ENCODE measurements around the gene SSTR1.
A peak's percentile ranks its signal among the peaks of the same experiment; 100 is the strongest.

SSTR1 gene

GRCh38 chr14:38211255-38211735 is 3.6 kb downstream of the SSTR1 start:
- no peak for TF ChIP-seq CTCF (IDR thresholded peaks at IDR 0.05; ENCODE audit: low read depth, low read length)
- peak overlapping the region; percentile 21 for H3K4me3 ChIP-seq (ENCODE audit: low read depth, low read length)
- no peak for DNase-seq (ENCODE audit: low read depth, low spot score)
- in situ Hi-C loops (cut with HindIII; ENCODE audit: low sequenced_read_pairs), result no loop called here

GRCh38 chr14:38212111-38212510 is 4.4 kb downstream of the SSTR1 start:
- in situ Hi-C loops (cut with HindIII; ENCODE audit: low sequenced_read_pairs), result no loop called here
- H3K4me3 ChIP-seq (ENCODE audit: low read depth, low read length), result no peak overlapping the region
- no peak for TF ChIP-seq CTCF (IDR thresholded peaks at IDR 0.05; ENCODE audit: low read depth, low read length)
- no peak for DNase-seq (ENCODE audit: low read depth, low spot score)

- in situ Hi-C loops (cut with HindIII; ENCODE audit: low sequenced_read_pairs), result no loop called here
- peak; percentile 10 for DNase-seq (ENCODE audit: low read depth, low spot score)
- TF ChIP-seq CTCF (IDR thresholded peaks at IDR 0.05; ENCODE audit: low read depth, low read length), result no peak
- no peak overlapping the region for H3K4me3 ChIP-seq (ENCODE audit: low read depth, low read length)
Measured at GRCh38 chr14:38213001-38213400, 5.3 kb downstream of the SSTR1 start.

GRCh38 chr14:38217553-38217952 is 9.8 kb downstream of the SSTR1 start:
- DNase-seq (ENCODE audit: low read depth, low spot score), result no peak
- in situ Hi-C loops (cut with HindIII; ENCODE audit: low sequenced_read_pairs), result no loop called here
- no peak overlapping the region for H3K4me3 ChIP-seq (ENCODE audit: low read depth, low read length)
- TF ChIP-seq CTCF (IDR thresholded peaks at IDR 0.05; ENCODE audit: low read depth, low read length), result no peak

GRCh38 chr14:38221077-38221476 is 13.4 kb downstream of the SSTR1 start:
- no peak for TF ChIP-seq CTCF (IDR thresholded peaks at IDR 0.05; ENCODE audit: low read depth, low read length)
- in situ Hi-C loops (cut with HindIII; ENCODE audit: low sequenced_read_pairs), result no loop called here
- no peak for DNase-seq (ENCODE audit: low read depth, low spot score)
- no peak overlapping the region for H3K4me3 ChIP-seq (ENCODE audit: low read depth, low read length)

- no peak for DNase-seq (ENCODE audit: low read depth, low spot score)
- no peak for TF ChIP-seq CTCF (IDR thresholded peaks at IDR 0.05; ENCODE audit: low read depth, low read length)
- H3K4me3 ChIP-seq (ENCODE audit: low read depth, low read length), result no peak overlapping the region
- in situ Hi-C loops (cut with HindIII; ENCODE audit: low sequenced_read_pairs), result no loop called here
Measured at GRCh38 chr14:38224338-38224737, 16.6 kb downstream of the SSTR1 start.

- in situ Hi-C loops (cut with HindIII; ENCODE audit: low sequenced_read_pairs), result no loop called here
- no peak for DNase-seq (ENCODE audit: low read depth, low spot score)
- TF ChIP-seq CTCF (IDR thresholded peaks at IDR 0.05; ENCODE audit: low read depth, low read length), result no peak
Measured at GRCh38 chr14:38225946-38226345, 18.2 kb downstream of the SSTR1 start.

More at GRCh38 chr14:38225946-38226345, 18.2 kb downstream of the SSTR1 start:
- H3K4me3 ChIP-seq (ENCODE audit: low read depth, low read length), result no peak overlapping the region

Data from astrocyte of the spinal cord (primary cell).